ENCODE results near the gene TRAM2.

- TF ChIP-seq POLR2A (IDR thresholded peaks at IDR 0.05; ENCODE audit: low read depth, low read length) (no peak), SIN3A (IDR thresholded peaks at IDR 0.05; ENCODE audit: low read depth, low read length) (no peak), GABPA (IDR thresholded peaks at IDR 0.05; ENCODE audit: low read depth) (no peak)
Measured at GRCh38 chr6:52543262-52543661, 33.6 kb downstream of the TRAM2 start.
